Astrocyte (in vitro differentiated cells and primary cell): Measurements from ENCODE around the gene MAK. TPM values are rescaled to one million over a fixed set of nuclear protein-coding genes. Genes with fewer than 3 reads are reported as not detected.

ENCODE experiments used
- DNase-seq: peaks from one replicate; pipeline ENCODE4 v3.0.0-alpha.2; 2010; ENCODE audit warnings: low read depth
- FAIRE-seq: peaks from 2 replicates; lab custom pipeline; 2011; peaks lifted over from hg19 to GRCh38; lab: Jason Lieb, UNC
- H2AFZ ChIP-seq: 2 replicates; pipeline ENCODE4 v1.6.0; 2012; ENCODE audit warnings: low read depth, low read length, inconsistent platforms
- H3K27ac ChIP-seq: 2 replicates; pipeline ENCODE4 v1.5.1; 2011; ENCODE audit warnings: low read depth, low read length, inconsistent platforms
- H3K27me3 ChIP-seq: 2 replicates; pipeline ENCODE4 v1.6.0; 2011; ENCODE audit warnings: low read length, inconsistent platforms; ENCODE audit not compliant: insufficient read depth
- H3K36me3 ChIP-seq: 2 replicates; pipeline ENCODE4 v1.5.1; 2011; ENCODE audit warnings: low read length, inconsistent platforms; ENCODE audit not compliant: insufficient read depth
- H3K4me1 ChIP-seq: 2 replicates; pipeline ENCODE4 v1.5.1; 2011; ENCODE audit warnings: low read length, inconsistent platforms; ENCODE audit not compliant: insufficient read depth
- H3K4me2 ChIP-seq: 2 replicates; pipeline ENCODE4 v1.6.0; 2012; ENCODE audit warnings: low read length, inconsistent platforms
- H3K4me3 ChIP-seq: 2 replicates; pipeline ENCODE4 v1.5.1; 2011; ENCODE audit warnings: low read depth, mild to moderate bottlenecking, low read length, inconsistent platforms; ENCODE audit not compliant: insufficient read depth
- H3K79me2 ChIP-seq: 2 replicates; pipeline ENCODE4 v1.6.0; 2012; ENCODE audit warnings: mild to moderate bottlenecking, low read length, inconsistent platforms; ENCODE audit not compliant: insufficient read depth
- H3K9ac ChIP-seq: 2 replicates; pipeline ENCODE4 v1.6.0; 2012; ENCODE audit warnings: mild to moderate bottlenecking, low read length, inconsistent platforms
- H3K9me3 ChIP-seq: 2 replicates; pipeline ENCODE4 v1.5.1; 2012; ENCODE audit warnings: low read depth, mild to moderate bottlenecking, low read length, inconsistent platforms; ENCODE audit not compliant: insufficient read depth
- H4K20me1 ChIP-seq: 2 replicates; pipeline ENCODE4 v1.6.0; 2012; ENCODE audit warnings: low read length, inconsistent platforms; ENCODE audit not compliant: insufficient read depth
- H3K27ac Mint-ChIP-seq: one replicate; pipeline ENCODE4 v1.8.0; 2021; ENCODE audit warnings: mild to moderate bottlenecking, mixed read lengths; ENCODE audit not compliant: unreplicated experiment
- H3K27me3 Mint-ChIP-seq: one replicate; pipeline ENCODE4 v1.8.0; 2021; ENCODE audit warnings: low read depth, mixed read lengths; ENCODE audit not compliant: unreplicated experiment
- H3K36me3 Mint-ChIP-seq: one replicate; pipeline ENCODE4 v1.8.0; 2021; ENCODE audit warnings: low read depth, mixed read lengths; ENCODE audit not compliant: unreplicated experiment
- H3K4me1 Mint-ChIP-seq: one replicate; pipeline ENCODE4 v1.8.0; 2021; ENCODE audit warnings: low read depth, mixed read lengths; ENCODE audit not compliant: unreplicated experiment
- H3K4me3 Mint-ChIP-seq: one replicate; pipeline ENCODE4 v1.8.0; 2021; ENCODE audit warnings: mild to moderate bottlenecking, moderate library complexity, mixed read lengths; ENCODE audit not compliant: unreplicated experiment
- H3K9me3 Mint-ChIP-seq: one replicate; pipeline ENCODE4 v1.8.0; 2021; ENCODE audit warnings: mild to moderate bottlenecking, mixed read lengths; ENCODE audit not compliant: unreplicated experiment
- EZH2 ChIP-seq: IDR thresholded peaks from 2 replicates; pipeline ENCODE4 v1.6.1; 2012; ENCODE audit warnings: mild to moderate bottlenecking, low read length, inconsistent platforms; ENCODE audit not compliant: insufficient read depth
- total RNA-seq: library from RNA; stranded (reverse); gene quantifications from 2 replicates; pipeline ENCODE4 v1.2.1, GENCODE V29; 2021
- TF ChIP-seq, protein P1 (sequence below): IDR thresholded peaks from 2 replicates; pipeline ENCODE4 v1.5.1; 2011; ENCODE audit warnings: low read depth, mild to moderate bottlenecking, inconsistent platforms, low read length, moderate library complexity; ENCODE audit not compliant: insufficient read depth

Gene MAK
- total RNA-seq, 1 donor from 2014 or later: 0.05 TPM

DNA sequence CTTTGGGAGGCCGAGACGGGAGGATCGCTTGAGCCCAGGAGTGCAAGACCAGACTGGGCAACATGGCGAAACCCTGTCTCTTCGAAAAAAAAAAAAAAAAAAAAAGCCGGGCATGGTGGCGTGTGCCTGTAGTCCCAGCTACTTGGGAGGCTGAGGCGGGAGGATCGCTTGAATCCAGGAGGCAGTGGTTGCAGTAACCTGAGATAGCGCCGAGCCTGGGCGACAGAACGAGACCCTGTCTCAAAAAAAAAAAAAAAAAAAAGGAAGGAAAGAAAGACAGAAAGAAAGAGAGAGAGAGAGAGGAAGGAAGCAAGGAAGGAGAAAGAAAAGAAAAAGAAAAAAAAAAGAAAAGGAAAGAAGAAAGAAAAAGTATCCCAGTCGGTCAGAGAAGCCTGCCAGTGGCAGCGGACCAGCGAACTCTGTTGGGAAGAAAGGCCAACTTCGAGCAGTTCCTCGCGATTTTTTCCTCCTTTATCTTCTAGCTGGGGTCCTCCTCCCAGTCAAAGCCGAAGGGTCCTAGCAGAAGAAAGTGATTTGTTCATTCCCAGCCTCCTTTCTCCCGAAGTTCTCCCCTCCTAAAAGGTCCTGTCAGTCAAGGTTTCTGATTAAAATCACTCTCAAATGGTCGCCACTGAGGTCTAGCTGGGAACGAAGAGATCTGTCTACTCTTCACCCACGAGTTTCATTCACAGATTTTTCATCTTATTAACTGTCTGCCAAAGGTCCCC, 46.1 kb upstream of the MAK start:
- Mint-ChIP-seq H3K36me3 (no peaks in the 10 kb centered on the region), H3K27me3 (peaks cover 56% of the 10 kb centered on the region), H3K27ac (no peak overlapping the region), H3K9me3 (peaks cover 2% of the 10 kb centered on the region), H3K4me3 (peak overlapping the region; percentile 42), H3K4me1 (peaks cover 4% of the 10 kb centered on the region)
- Histone ChIP-seq H3K79me2 (no peaks in the 10 kb centered on the region), H3K4me2 (peak overlapping the region; percentile 28), H3K9ac (no peak overlapping the region), H4K20me1 (no peaks in the 10 kb centered on the region), H3K27me3 (peaks cover 73% of the 10 kb centered on the region), H3K4me1 (peaks cover 7% of the 10 kb centered on the region), H3K27ac (no peak overlapping the region), H3K9me3 (no peaks in the 10 kb centered on the region), H2AFZ (no peak overlapping the region), H3K36me3 (no peaks in the 10 kb centered on the region), H3K4me3 (no peak overlapping the region)
- DNase-seq (no peak), FAIRE-seq (no peak)
- no peak for TF ChIP-seq EZH2
- TF ChIP-seq, protein P1, sequence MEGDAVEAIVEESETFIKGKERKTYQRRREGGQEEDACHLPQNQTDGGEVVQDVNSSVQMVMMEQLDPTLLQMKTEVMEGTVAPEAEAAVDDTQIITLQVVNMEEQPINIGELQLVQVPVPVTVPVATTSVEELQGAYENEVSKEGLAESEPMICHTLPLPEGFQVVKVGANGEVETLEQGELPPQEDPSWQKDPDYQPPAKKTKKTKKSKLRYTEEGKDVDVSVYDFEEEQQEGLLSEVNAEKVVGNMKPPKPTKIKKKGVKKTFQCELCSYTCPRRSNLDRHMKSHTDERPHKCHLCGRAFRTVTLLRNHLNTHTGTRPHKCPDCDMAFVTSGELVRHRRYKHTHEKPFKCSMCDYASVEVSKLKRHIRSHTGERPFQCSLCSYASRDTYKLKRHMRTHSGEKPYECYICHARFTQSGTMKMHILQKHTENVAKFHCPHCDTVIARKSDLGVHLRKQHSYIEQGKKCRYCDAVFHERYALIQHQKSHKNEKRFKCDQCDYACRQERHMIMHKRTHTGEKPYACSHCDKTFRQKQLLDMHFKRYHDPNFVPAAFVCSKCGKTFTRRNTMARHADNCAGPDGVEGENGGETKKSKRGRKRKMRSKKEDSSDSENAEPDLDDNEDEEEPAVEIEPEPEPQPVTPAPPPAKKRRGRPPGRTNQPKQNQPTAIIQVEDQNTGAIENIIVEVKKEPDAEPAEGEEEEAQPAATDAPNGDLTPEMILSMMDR: no peak

DNA sequence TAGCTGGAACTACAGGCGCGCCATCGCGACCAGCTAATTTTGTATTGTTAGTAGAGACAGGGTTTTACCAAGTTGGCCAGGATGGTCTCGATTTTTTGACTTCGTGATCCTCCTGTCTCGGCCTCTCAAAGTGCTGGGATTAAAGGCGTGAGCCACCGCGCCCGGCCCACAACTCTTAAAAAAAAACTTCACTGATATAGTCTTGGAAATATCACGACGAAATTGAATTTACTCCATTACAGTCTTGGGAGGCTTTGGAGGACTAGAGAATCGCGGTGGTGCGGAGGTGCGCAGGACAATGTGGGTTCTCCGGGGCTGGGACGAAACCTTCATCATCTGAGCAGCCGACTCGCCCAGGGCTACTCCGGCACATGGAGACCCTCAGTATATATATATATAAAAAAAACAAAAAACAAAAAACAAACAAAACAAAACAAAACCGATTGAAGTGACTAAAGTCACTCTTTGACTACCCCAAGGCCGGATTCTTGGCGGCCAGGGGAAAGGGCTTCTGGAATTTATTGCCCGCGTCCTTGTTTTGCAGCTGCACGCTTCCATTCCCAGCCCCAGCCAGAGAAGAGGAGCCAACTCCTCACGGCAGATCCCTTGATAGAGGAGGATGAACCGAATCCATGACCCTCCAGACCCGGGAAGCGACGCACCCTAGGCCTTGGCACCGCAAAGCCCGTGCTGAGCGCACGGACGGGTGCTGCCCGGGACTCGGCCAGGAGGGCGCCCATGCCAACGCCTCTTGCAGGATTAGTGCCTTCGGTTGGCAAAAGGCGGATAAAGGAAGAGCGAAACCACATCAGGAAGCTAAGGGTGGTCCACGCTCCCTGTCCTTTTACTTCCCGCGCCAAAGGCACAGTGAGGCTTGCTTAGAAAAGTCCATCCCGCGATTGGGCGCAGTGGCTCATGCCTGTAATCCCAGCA, 45.2 kb upstream of the MAK start:
- H3K9me3 ChIP-seq: no peaks in the 10 kb centered on the region
- peaks cover 2% of the 10 kb centered on the region for H3K9me3 Mint-ChIP-seq
- peaks cover 4% of the 10 kb centered on the region for H3K4me1 Mint-ChIP-seq
- H3K27ac Mint-ChIP-seq: no peak overlapping the region
- H3K4me3 Mint-ChIP-seq: no peak overlapping the region
- no peak for FAIRE-seq
- no peak overlapping the region for H3K27ac ChIP-seq
- H3K4me3 ChIP-seq: no peak overlapping the region
- no peaks in the 10 kb centered on the region for H4K20me1 ChIP-seq
- H3K27me3 Mint-ChIP-seq: peaks cover 63% of the 10 kb centered on the region
- peak overlapping the region; percentile 28 for H3K4me2 ChIP-seq
- H3K27me3 ChIP-seq: peaks cover 76% of the 10 kb centered on the region
- TF ChIP-seq, protein P1: no peak
- TF ChIP-seq EZH2: peak; percentile 67
- H3K79me2 ChIP-seq: no peaks in the 10 kb centered on the region
- peaks cover 7% of the 10 kb centered on the region for H3K4me1 ChIP-seq
- H2AFZ ChIP-seq: peak overlapping the region; percentile 18
- no peak for DNase-seq
- H3K9ac ChIP-seq: no peak overlapping the region
- no peaks in the 10 kb centered on the region for H3K36me3 Mint-ChIP-seq
- H3K36me3 ChIP-seq: no peaks in the 10 kb centered on the region
